Islet precursor cell (in vitro differentiated cells): Measurements from ENCODE around the gene RNF212B.

Experiments used
- DNase-seq: peaks from one replicate; pipeline ENCODE4 v3.0.0-alpha.2; 2018

Gene RNF212B

DNA sequence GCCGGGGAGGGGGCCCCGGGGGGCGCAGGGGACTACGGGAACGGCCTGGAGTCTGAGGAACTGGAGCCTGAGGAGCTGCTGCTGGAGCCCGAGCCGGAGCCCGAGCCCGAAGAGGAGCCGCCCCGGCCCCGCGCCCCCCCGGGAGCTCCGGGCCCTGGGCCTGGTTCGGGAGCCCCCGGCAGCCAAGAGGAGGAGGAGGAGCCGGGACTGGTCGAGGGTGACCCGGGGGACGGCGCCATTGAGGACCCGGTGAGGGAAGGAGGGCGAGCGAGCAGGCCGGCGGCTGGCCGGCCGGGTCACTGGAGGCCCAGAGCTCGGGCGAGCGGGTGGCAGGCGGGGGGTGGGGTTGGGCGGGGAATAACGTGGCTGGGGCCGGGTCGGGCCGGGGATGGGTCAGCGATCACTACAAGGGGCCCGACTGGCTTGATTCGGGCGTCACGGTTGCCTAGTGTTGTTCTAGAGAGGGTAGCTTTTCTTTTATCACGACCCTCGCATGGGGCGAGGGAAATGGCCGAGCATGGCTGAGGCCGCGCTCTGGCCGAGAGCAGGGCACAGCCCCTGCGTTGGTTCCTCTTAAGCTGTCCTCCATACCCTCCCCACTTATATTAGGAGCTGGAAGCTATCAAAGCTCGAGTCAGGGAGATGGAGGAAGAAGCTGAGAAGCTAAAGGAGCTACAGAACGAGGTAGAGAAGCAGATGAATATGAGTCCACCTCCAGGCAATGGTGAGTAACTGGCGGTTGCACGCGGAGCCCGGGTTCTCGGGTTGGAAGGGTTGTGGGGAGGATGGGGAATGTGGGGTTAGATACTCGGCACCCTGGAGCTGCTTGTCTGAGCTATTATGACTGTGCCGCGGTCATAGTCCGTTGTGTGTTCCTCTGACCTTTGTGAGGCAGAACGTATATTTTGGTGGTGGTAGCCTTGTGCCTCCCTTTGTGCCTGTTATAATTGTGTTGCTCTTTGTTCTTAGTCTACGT is 84.1 kb downstream of the RNF212B start:
- DNase-seq = peak; percentile 70
